ENCODE measurements around the gene ZNF595.
"Not testable (repeated sequence)": the region's sequence is repeated elsewhere in the genome, so short reads cannot be mapped to it uniquely, and the experiment has no call there.

DNA sequence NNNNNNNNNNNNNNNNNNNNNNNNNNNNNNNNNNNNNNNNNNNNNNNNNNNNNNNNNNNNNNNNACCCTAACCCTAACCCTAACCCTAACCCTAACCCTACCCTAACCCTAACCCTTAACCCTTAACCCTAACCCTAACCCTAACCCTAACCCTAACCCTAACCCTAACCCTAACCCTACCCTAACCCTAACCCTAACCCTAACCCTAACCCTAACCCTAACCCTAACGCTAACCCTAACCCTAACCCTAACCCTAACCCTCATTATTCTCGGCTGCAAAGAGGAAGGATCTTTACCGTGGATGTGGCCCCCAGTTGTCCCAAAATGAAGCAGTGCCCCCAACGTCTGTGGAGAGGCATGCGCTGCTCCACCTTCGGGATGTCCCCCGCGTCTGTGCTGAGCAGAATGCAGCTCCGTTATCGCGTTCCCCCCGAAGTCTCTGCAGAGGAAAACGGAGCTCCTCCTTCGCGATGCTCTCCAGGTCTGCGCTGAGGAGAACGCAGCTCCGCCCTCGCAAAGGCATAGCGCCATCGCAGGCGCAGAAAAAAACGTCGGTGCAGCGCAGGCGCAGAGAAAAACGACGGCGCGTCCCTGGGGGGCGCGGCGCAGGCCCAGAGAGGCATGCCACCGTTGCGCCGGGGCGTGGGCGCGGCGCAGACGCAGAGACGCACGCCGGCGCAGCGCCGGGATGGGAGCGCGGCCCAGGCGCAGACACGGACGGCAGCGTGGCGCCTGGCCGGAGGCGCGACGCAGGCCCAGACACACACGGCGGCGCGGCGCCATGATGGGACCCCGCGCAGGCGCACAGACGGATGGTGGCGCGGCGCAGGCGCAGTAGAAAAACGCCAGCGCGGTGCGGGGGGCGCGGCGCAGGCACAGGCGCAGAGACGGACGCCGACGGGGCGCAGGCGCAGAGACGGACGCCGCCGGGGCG, 42.9 kb upstream of the ZNF595 start:
- not testable (repeated sequence) for TF ChIP-seq CTCF (conservative IDR thresholded peaks at IDR 0.05; ENCODE audit: low read length); EZH2phosphoT487 (IDR thresholded peaks at IDR 0.05; ENCODE audit: borderline replicate concordance, low read depth, low read length)

Measured in OCI-LY7 (cell line).